SK-N-MC (cell line): ENCODE data around the gene SLC25A2.

Source experiments
- DNase-seq: peaks from one replicate; pipeline ENCODE4 v3.0.0-alpha.2; 2011; ENCODE audit warnings: low read depth, low spot score
- H3K27ac ChIP-seq: fragments of 200-600 bp; sonication (generic); 2 replicates; pipeline ENCODE4 v1.5.1; 2016; ENCODE audit warnings: mixed run types
- H3K36me3 ChIP-seq: fragments of 200-600 bp; sonication (generic); 2 replicates; pipeline ENCODE4 v1.6.1; 2017; ENCODE audit warnings: antibody characterized with exemption, low read length, mixed read lengths; ENCODE audit not compliant: insufficient read depth
- H3K4me3 ChIP-seq: fragments of 200-600 bp; sonication (generic); 2 replicates; pipeline ENCODE4 v1.5.1; 2016
- H3K9ac ChIP-seq: fragments of 200-600 bp; sonication (generic); 2 replicates; pipeline ENCODE4 v1.8.0; 2017; ENCODE audit warnings: mixed run types, mixed read lengths; ENCODE audit not compliant: insufficient read length
- H3K9me3 ChIP-seq: fragments of 200-600 bp; sonication (generic); 2 replicates; pipeline ENCODE4 v1.6.1; 2017; ENCODE audit warnings: low read depth, mild to moderate bottlenecking, antibody characterized with exemption, low read length, moderate library complexity, mixed read lengths
- EZH2 ChIP-seq: fragments of 200-600 bp; sonication (generic); IDR thresholded peaks from one replicate; pipeline ENCODE4 v1.6.1; 2017; ENCODE audit warnings: antibody characterized with exemption
- FOXP2 ChIP-seq: optimal IDR thresholded peaks from 2 replicates; pipeline ENCODE3; 2011; ENCODE audit warnings: mild to moderate bottlenecking, moderate library complexity; ENCODE audit not compliant: insufficient read depth; ENCODE audit errors: extremely low read length, control extremely low read depth
- POLR2AphosphoS5 ChIP-seq: IDR thresholded peaks from 2 replicates; pipeline ENCODE4 v1.6.1; 2012; ENCODE audit warnings: mild to moderate bottlenecking, low read depth, low read length, borderline replicate concordance

Gene SLC25A2

GRCh38 chr5:141258948-141259347 lies 44.9 kb downstream of the SLC25A2 start:
- Histone ChIP-seq H3K4me3 (no peak overlapping the region), H3K27ac (no peak overlapping the region), H3K36me3 (no peaks in the 10 kb centered on the region), H3K9ac (no peak overlapping the region), H3K9me3 (peaks cover 5% of the 10 kb centered on the region; the same call in 1 of the 2 replicates)
- DNase-seq, result no peak
- TF ChIP-seq EZH2, result no peak
- TF ChIP-seq POLR2AphosphoS5, result no peak
- no peak for TF ChIP-seq FOXP2

GRCh38 chr5:141258464-141258863 lies 45.4 kb downstream of the SLC25A2 start:
- Histone ChIP-seq H3K27ac (no peak overlapping the region), H3K9ac (no peak overlapping the region), H3K36me3 (no peaks in the 10 kb centered on the region), H3K9me3 (peaks cover 5% of the 10 kb centered on the region), H3K4me3 (no peak overlapping the region)
- DNase-seq, result no peak
- TF ChIP-seq EZH2 (no peak), FOXP2 (no peak), POLR2AphosphoS5 (no peak)
